HG03457 (cell line): Measurements from ENCODE around the gene DIS3L2.

ENCODE experiments used
- ATAC-seq: cut with Tn5 transposase; IDR thresholded peaks from one replicate; pipeline ENCODE4 v1.9.1; 2021; ENCODE audit warnings: moderate number of reproducible peaks; ENCODE audit not compliant: unreplicated experiment

DIS3L2 gene

DNA sequence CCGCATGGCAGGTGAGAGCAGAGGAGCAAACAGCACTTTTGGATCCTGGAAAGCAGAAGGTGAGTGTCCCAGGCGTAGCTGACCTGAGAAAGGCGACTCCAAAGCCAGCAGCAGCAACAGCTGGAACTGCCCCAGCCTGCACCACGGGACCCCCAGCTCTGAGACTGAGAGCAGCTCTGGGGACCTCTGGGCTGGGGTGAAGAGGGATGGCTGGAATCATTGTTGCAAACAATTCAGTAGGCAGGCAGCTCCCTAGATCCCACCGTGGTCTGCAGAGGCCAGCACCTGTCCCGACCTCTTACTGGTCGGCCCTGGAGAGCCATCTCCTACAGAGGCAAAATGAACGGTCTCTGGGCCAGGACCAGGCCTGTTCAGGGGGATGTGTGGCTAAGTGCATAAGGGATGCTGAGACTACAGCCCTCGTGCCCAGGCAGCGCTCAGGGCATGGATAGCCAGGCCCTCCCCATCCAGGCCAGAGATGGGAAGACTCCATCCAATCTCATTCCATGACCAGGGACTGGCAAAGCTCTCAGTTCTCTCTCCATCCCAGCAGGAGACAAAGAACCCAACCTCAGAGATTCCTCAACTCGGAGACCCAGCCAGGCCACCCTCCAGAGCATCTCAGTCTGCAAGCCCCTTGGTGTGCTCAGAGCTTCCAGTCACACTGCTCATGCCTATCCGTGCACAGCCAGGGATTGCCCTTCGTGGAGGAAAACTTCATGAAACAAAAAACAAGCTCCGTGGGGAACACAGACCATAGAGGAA, 378.8 kb downstream of the DIS3L2 start:
- ATAC-seq: no peak

GRCh38 chr2:232341061-232341738, 379.7 kb downstream of the DIS3L2 start:
- no peak for ATAC-seq

- no peak for ATAC-seq
Measured at GRCh38 chr2:232341739-232342126, 380.2 kb downstream of the DIS3L2 start.

DNA sequence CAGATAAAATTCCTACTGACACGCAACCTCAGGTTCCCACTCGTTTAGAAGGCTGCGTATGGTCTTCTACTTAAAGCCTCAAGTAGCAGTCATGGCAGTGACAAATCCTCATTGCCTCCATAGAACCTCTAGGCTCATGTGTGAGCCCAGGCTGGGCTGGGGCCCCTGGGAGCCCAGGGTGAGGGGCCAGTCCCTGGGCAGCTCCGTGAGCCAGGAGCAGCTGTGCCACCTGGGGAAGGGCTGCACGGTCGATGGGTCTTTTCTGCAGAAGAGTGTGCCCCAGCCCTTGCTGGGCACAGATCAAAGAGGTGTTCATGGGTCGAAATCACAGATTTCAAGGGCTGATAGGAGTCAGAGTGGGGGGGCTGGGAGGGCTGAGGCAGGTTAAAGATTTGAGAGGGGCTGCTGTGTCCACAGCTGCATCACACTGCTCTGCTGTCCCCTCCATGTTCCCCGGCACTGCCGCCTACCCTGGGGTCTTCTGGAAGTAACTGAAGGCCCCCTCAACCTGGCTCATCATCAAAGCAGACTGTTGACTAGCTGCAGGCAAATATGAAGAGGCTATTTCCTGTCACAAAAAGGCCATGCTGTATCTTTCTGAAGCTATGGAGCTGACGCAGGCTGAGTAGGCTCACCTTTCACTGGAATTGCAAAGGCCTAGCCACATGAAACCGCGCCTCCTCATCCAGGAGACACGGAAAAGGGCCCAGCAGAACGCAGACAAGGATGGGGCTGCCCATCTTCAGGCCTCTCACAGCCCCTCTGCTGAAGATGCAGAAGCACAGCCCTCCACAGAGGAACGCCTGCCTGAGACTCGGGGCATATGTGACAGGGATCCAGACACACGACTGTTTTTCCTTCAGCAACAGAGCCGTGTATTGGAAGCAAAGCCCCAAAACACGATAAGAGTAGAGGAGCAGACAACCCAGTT, 381.4 kb downstream of the DIS3L2 start:
- no peak for ATAC-seq

- ATAC-seq: no peak
Measured at GRCh38 chr2:232343821-232344220, 382.3 kb downstream of the DIS3L2 start.

DNA sequence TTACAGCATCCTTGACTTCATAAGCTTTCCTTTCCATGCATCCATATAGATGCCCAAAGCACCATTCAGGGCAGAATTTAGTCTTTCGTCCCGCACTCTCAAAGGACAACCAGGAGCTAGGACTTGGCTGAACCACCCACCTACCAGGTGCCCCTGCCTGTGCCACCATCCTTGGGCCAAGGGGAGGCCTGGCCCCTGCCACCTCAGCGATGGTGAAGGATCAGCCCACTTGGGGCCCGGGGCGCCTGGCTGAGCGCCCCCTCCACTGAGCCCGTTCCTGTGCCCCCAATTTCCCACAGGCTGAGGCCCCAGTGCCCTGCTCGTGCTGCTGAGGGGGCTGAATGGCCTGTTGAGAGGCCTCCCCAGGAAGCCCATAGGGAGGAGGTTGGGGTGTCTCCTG, 383.7 kb downstream of the DIS3L2 start:
- ATAC-seq: no peak

- ATAC-seq: no peak
Measured at GRCh38 chr2:232347369-232347768, 385.9 kb downstream of the DIS3L2 start.

GRCh38 chr2:232348936-232349335, 387.4 kb downstream of the DIS3L2 start:
- ATAC-seq: no peak

- ATAC-seq: no peak
Measured at GRCh38 chr2:232349546-232349945, 388.0 kb downstream of the DIS3L2 start.

DNA sequence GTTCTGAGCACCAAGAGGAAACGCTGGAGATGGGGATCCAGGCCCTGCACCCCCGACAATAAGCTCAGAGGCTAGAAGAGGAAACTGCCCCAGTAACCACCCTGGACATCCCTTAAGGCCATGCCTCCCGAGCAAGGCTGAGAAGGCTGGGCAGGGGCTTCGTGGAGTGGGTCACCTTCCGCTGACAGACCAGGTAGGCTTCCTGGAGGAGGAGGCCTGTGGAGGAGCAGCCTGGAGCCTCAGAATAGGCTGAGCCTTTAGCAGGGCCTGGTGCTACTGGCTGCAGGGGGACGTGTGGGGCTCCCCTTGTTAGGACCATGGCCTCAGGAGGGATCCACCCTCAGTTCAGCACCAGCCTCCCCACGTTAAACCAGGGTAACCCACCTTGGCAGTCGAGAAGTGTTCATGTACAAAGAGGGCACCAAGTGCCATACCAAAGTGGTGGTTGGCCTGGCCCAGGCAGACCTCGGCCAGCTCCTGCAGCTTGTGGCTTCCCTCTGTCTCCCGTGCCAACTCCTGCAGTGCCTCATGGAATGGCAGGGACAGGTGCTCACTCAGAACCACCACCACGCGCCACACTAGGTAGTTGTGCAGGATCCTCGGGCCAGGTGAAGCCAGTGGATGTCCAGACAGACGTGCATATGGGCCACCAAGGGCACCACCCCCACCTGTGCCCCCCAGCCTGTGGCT, 388.6 kb downstream of the DIS3L2 start:
- no peak for ATAC-seq

GRCh38 chr2:232350804-232351685, 389.5 kb downstream of the DIS3L2 start:
- ATAC-seq: no peak

DNA sequence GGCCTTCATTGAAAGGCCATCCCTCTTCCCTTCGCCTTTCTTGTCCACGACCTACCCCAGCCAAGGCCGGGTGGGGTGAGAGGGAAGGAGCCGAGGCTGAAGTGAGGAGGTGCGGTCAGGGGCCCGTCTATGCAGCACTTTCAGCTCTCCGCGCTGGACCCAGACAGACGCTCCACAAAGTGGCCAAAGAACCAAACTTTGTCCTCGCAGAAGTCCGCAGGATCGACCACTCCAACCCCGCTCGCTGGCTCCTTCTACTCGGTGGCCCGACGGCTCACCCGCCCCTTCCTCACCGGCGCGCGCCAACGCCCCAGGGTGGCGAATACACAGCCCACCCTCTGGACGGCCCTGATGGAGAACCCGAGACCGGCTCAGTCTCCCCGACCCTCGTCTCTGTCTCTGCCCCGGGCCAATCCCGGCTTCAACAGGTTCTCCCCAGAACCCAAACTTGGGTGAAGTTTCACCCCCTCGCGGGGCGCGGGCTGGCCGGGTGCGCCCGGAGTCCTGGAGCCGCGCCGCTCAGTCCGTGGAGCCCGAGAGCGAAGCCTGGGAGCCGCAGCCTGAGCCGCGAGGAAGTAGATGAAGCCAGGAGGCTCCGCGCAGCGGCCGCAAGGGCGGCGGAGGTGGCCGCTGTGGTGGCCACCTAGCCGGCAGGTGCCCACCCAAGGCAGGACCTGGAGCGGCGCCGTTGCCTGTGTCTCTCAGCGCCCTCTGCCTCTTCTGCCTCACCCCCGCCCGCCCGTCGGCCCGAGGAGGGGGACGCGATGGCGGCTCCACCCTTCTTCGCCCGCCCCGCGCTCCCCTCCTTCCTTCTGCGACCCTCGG, 390.4 kb downstream of the DIS3L2 start:
- no peak for ATAC-seq

- ATAC-seq: no peak
Measured at GRCh38 chr2:232352511-232353091, 391.1 kb downstream of the DIS3L2 start.

DNA sequence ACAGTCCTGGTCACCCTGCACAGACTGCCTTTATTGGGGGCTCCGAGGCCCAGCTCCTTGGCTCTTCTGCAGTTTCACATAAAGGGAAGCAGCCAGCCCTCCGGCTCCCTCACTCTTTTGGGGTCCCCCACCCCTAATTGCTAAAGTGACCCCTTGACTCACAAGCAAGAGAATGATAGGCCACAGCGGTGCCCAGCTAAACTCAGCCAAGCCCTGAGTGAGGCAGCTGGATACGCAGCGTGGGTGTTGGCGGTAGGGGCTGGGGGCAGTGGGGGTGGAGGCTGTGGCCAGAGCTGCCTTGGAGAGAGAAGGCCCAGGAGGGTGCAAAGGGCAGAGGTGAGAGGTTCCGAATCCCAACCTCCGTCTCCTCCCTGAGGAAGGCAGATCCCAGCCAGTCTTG, 391.6 kb downstream of the DIS3L2 start:
- ATAC-seq: no peak

DNA sequence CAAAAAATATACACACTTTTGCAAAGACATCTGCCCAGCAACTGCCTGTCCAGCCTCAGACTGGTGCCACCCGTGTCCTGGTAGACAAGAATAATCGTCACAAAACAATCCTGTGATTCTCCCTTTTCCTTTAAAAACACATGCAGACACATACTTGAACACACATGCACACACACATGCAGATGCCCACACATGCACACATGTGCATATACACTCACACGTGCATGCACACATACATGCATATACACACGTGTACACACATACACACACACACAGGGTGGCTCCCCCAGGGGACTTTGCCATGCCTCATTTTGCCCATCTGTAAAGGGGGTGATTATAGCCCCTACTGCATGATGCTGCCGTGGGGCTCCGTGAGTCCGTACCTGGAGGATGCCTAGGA, 392.1 kb downstream of the DIS3L2 start:
- no peak for ATAC-seq

- no peak for ATAC-seq
Measured at GRCh38 chr2:232354069-232354468, 392.6 kb downstream of the DIS3L2 start.

- no peak for ATAC-seq
Measured at GRCh38 chr2:232361646-232362045, 400.1 kb downstream of the DIS3L2 start.

GRCh38 chr2:232362174-232362900, 400.8 kb downstream of the DIS3L2 start:
- ATAC-seq: no peak
